Mucosa of descending colon (tissue), 3 donors: ENCODE results near the gene SGMS1. TPM values are rescaled to one million over a fixed set of nuclear protein-coding genes. Genes with fewer than 3 reads are reported as not detected.
"Not testable (repeated sequence)": the region's sequence is repeated elsewhere in the genome, so short reads cannot be mapped to it uniquely, and the experiment has no call there.

Source experiments
- ATAC-seq: fragments of 200-7000 bp; cut with Tn5 transposase; one replicate; pipeline ENCODE4 v1.9.1; 2020; ENCODE audit warnings: mild to moderate bottlenecking, moderate library complexity
- DNase-seq, 3 donors: peaks; one replicate each; pipeline ENCODE4 v3.0.0-alpha.2; 2020
- H3K36me3 ChIP-seq: fragments of 200-600 bp; one replicate; pipeline ENCODE4 v1.8.0; 2021; ENCODE audit warnings: low read depth, mild to moderate bottlenecking
- H3K4me1 ChIP-seq: fragments of 200-600 bp; one replicate; pipeline ENCODE4 v1.8.0; 2021; ENCODE audit warnings: low read depth, mild to moderate bottlenecking
- H3K4me3 ChIP-seq: fragments of 200-600 bp; one replicate; pipeline ENCODE4 v1.8.0; 2021; ENCODE audit warnings: mild to moderate bottlenecking
- H3K9me3 ChIP-seq: fragments of 200-600 bp; one replicate; pipeline ENCODE4 v1.8.0; 2021; ENCODE audit warnings: mild to moderate bottlenecking
- intact Hi-C, 2 donors: fragments of 100-400 bp; cut with DNase I in 1 of 2; cut with micrococcal nuclease in 1 of 2; formaldehyde crosslinking; loops; one replicate each; pipeline versions ENCODE4 v1.11.0 to v1.11.1; 2022; cut with DNase I, micrococcal nuclease
- total RNA-seq, 3 donors: library from RNA; stranded (reverse); fragmentation: NEBNext Ultra II Directional in 2 of 3; extraction: Animal tissue kit (Norgen Biotek cat#: 25700) in 2 of 3; gene quantifications; one replicate each; pipeline versions ENCODE4 v1.2.1 to v1.2.4, GENCODE V29; 2021 to 2023
- TF ChIP-seq, protein P1 (sequence below): fragments of 200-600 bp; IDR thresholded peaks from one replicate; pipeline ENCODE4 v1.8.0; 2022; ENCODE audit warnings: antibody characterized with exemption, mild to moderate bottlenecking
- donor health status: DM: no; HTN: no; CAD: no; lungs with moderate emphysema.
- donor health status: DM: no; HTN: no; CAD: no.
- donor health status: DM: no; HTN: yes; CAD: no.

The SGMS1 gene
- total RNA-seq, 3 donors from 2014 or later: 14.4 to 28.4 (median 20.0) TPM

DNA sequence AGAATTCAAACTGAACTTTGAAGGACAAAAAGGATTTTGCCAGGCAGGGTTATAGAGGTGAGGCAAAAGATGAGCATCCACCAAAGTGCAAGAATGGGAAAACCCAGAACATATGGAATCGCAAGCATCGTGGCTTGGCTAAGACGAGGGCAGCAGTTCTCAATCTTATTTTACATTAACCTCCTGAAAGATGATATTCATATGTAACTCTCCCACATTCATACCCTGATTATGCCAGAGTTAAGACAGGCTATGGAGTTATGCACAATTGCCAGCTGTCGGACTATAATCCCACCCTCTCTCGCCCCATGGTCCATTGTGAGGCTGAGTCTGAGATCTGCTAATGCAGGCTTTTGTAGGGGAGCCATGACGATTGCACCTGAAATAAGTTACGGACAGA is 351.2 kb downstream of the SGMS1 start:
- no peak for ATAC-seq
- H3K4me1 ChIP-seq: no peaks in the 10 kb centered on the region
- intact Hi-C loops: no loop called here
- H3K4me3 ChIP-seq: no peak overlapping the region
- no peaks in the 10 kb centered on the region for H3K9me3 ChIP-seq
- TF ChIP-seq, protein P1, sequence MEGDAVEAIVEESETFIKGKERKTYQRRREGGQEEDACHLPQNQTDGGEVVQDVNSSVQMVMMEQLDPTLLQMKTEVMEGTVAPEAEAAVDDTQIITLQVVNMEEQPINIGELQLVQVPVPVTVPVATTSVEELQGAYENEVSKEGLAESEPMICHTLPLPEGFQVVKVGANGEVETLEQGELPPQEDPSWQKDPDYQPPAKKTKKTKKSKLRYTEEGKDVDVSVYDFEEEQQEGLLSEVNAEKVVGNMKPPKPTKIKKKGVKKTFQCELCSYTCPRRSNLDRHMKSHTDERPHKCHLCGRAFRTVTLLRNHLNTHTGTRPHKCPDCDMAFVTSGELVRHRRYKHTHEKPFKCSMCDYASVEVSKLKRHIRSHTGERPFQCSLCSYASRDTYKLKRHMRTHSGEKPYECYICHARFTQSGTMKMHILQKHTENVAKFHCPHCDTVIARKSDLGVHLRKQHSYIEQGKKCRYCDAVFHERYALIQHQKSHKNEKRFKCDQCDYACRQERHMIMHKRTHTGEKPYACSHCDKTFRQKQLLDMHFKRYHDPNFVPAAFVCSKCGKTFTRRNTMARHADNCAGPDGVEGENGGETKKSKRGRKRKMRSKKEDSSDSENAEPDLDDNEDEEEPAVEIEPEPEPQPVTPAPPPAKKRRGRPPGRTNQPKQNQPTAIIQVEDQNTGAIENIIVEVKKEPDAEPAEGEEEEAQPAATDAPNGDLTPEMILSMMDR: no peak
- H3K36me3 ChIP-seq: no peaks in the 10 kb centered on the region
- no peak for DNase-seq

- ATAC-seq: no peak
- Histone ChIP-seq H3K4me1 (no peaks in the 10 kb centered on the region), H3K9me3 (no peaks in the 10 kb centered on the region), H3K36me3 (no peaks in the 10 kb centered on the region), H3K4me3 (no peak overlapping the region)
- DNase-seq: no peak
- intact Hi-C loops: no loop called here
- TF ChIP-seq, protein P1: no peak
These were observed 352.0 kb downstream of the SGMS1 start for GRCh38 chr10:50271564-50272250.

DNA sequence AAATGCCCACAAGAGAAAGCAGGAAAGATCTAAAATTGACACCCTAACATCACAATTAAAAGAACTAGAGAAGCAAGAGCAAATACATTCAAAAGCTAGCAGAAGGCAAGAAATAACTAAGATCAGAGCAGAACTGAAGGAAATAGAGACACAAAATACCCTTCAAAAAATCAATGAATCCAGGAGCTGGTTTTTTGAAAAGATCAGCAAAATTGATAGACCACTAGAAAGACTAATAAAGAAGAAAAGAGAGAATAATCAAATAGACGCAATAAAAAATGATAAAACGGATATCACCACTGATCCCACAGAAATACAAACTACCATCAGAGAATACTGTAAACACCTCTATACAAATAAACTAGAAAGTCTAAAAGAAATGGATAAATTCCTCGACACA is 355.9 kb downstream of the SGMS1 start:
- H3K4me1 ChIP-seq, ATAC-seq, DNase-seq, H3K4me3 ChIP-seq, intact Hi-C loops, H3K9me3 ChIP-seq, H3K36me3 ChIP-seq: not testable (repeated sequence)

GRCh38 chr10:50262625-50263024 is 361.1 kb downstream of the SGMS1 start:
- H3K9me3 ChIP-seq, H3K4me3 ChIP-seq, intact Hi-C loops, H3K36me3 ChIP-seq, ATAC-seq, H3K4me1 ChIP-seq: not testable (repeated sequence)
- DNase-seq: peak; percentile 31 to 57 (median 38)

- TF ChIP-seq, protein P1: no peak
- no peaks in the 10 kb centered on the region for H3K36me3 ChIP-seq
- intact Hi-C loops: no loop called here
- peak; percentile 49 for ATAC-seq
- DNase-seq: no peak
- H3K9me3 ChIP-seq: no peaks in the 10 kb centered on the region
- no peaks in the 10 kb centered on the region for H3K4me1 ChIP-seq
- H3K4me3 ChIP-seq: no peak overlapping the region
These were observed 362.9 kb downstream of the SGMS1 start for GRCh38 chr10:50260791-50261281.

Other genes with a start within 250 kb of the SGMS1 start
- 1 to 10 TPM; 1.9 to 5.5 (median 5.0) TPM for gene ASAH2B, start 116.0 kb upstream of the SGMS1 start, total RNA-seq